Activated T-helper 9 cell treated with anti-CD3 and anti-CD28 coated beads, Interleukin-2, amount 50 U/mL, for 16 hours (primary cell): Measurements from ENCODE around the gene KLHL6.
"Not testable (repeated sequence)": the region's sequence is repeated elsewhere in the genome, so short reads cannot be mapped to it uniquely, and the experiment has no call there.

Source experiments
- DNase-seq: peaks from one replicate; pipeline ENCODE4 v3.0.0-alpha.2; 2020; ENCODE audit warnings: low read depth

The KLHL6 gene, protein sequence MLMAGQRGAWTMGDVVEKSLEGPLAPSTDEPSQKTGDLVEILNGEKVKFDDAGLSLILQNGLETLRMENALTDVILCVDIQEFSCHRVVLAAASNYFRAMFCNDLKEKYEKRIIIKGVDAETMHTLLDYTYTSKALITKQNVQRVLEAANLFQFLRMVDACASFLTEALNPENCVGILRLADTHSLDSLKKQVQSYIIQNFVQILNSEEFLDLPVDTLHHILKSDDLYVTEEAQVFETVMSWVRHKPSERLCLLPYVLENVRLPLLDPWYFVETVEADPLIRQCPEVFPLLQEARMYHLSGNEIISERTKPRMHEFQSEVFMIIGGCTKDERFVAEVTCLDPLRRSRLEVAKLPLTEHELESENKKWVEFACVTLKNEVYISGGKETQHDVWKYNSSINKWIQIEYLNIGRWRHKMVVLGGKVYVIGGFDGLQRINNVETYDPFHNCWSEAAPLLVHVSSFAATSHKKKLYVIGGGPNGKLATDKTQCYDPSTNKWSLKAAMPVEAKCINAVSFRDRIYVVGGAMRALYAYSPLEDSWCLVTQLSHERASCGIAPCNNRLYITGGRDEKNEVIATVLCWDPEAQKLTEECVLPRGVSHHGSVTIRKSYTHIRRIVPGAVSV

DNA sequence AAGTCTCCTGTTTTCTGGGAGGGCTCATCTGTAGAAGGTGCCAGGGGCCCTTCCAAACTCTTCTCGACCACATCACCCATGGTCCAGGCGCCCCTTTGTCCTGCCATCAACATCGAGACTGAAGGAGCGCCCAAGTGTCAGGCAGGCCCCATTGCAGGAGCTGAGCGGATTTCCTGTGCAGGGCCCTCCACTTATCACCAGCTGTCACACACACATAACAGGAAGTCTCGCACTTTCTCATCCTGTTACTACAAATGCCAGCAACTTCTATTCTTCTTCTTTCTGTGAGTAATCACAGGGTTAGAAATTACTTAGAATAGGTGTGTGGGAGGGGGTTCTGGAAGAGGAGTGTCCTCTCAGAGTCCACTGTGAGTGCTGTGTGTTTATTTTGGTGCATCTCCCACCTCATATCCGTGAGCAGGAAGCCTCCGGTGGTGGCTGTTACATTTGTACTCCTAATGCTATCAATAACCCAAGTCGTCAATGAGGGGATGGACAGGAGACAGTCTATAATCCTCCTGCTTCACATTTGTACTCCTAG, at the start of gene KLHL6:
Gene KLHL6, minus strand, starts transcription at position 166 of the 541 bp plus-strand sequence. Its CDS starts 53 bp downstream, at position 113.
- DNase-seq = peak; percentile 59

DNA sequence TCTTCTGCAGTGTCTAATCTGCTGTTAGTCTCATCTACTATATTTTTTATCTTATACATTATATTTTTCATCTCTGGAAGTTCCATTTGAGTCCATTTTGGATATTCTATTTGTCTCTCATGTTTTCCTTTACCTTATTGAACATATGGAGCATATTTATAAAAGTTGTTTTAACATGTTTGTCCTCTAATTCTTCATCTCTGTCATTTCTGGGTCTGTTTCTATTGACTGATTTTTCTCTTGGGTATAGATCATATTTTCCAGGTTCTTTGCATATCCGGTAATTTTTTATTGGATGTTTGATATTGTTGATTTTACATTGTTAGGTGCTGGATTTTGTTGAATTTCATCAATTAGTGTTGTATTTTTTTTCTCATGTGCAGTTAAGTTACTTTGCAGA, 42.5 kb upstream of the KLHL6 start:
- DNase-seq = no peak

DNA sequence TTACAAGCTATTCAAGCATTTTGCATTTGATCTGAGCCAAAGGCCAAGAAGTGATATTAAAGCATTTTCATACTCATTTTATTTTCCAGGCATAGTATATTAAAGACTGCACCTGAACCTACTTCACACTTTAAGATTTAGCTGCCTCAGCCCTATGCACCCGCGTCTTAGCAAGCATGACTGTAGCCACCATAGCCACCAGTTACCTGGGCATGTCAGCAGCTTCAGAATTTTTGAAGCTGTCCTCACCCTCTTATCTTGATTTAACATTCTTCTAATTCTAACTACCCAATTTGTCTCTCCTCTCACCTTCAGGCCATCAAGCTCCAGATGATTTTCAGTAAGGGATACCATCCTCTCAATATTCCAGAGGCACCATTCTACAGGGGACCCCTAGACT, 39.1 kb upstream of the KLHL6 start:
- no peak for DNase-seq

DNA sequence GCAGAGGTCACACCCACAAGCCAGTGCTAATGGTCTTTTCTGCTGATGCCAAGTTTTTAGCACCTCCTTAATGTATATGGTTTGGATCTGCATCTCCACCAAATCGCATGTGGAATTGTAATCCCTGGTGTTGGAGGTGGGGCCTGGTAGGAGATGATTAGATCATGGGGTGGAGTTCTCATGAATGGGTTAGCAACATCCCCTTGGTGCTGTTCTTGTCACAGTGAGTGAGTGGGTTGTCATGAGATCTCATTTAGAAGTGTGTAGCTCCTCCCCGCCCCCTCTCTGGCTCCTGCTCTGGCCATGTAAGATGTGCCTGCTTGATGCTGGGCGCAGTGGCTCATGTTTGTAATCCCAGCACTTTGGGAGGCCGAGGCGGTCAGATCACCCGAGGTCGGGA, 37.3 kb upstream of the KLHL6 start:
- no peak for DNase-seq

DNA sequence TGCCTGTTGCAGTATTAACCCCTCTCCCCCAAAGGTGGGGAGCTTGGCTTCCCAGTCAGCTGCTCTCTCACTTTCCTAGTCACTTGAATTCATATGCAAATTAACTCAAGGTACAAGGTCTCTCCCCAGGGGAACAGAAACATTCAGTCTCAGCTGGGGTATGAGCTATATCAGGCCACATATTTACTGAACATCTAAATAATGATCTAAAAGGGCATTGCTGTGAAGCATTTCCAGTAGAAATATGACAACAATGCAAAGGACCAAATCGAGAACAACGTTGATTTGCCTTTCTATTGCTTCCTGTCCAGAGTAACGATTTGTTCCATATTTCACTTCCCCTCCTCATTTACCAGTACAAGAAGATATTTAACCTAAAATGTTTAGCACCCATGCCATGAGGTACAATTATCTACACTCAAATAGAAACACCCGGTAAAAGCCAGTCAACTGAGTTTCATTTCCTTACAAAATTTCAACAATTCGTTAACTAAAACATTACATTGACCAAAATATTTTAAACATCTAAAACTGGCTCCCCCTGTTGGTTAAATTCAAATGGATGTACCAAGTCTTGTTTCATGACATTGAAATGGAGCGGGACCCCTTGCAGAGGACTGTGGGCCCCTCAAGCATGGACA, 36.5 kb upstream of the KLHL6 start:
- DNase-seq = no peak

DNA sequence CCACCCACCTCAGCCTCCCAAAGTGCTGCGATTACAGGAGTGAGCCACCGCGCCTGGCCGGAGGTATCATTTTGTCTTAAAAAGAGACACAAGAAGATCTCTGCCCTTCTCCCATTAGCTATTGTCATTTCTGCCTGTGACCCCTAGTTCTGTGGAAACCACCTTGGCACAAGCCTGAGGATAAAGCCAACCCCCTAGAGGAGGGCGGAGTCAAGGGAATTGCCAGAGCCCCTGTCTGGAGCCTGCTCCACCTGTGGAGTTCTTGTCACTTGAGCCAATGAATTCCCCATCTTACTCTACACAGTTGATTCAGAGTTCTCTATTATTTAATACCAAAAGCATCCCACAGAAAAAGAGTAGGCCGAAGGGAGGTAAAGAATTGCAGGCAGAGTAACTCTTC, 34.9 kb upstream of the KLHL6 start:
- no peak for DNase-seq

DNA sequence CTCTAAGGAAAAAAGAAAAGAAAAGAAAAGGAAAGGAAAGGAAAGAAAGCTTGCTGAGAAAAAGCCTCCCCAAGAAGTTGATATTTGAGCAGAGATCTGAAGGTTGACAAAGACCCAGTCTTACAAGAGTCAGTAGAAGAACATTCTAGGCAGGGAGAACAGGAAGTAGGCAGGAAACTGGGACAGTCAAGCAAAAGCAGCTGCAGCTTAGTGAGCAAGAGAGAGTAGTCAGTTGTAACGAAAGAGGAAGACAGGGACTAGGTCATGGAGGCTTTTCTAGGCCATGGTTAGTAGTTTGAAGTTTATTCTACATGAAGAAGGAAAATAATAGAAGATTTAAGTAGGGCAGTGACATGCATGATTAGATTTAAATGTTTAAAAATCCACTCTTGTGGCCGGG, 31.8 kb upstream of the KLHL6 start:
- DNase-seq = no peak

DNA sequence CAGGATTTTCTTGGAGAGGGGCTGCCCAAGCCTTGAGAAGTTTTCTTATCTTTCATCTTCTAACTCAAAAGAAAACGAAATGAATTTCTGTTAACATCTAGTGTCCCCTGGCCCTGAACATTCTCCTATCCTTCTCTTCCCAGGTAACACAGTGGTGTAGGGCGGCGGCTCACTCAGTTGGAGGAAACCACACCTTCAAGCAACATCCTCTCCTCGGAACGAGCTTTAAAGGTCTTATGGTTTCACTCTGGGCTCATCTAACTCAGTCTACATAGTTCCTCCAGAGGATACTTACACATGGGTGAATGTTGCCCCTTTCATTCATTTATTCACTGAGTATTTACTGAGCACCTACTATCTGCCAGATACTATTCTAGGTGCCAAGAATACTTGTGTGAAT, 31.0 kb upstream of the KLHL6 start:
- no peak for DNase-seq

DNA sequence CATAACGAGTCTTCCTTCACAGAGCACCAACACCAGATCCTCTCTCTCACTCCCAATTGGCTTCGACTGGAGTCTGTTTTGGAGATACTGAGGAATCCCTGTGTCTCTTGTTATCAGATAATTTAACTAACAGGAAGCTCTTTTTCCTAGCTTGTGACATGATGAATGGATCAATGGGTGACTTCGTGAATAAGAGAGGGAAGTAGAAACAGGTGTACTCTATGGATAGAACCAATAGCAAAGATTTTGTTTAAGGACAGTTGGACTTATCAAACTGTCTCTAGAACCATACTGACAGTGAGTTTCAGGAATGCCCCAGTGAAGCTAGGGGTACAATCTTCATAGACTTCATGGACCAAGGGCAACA, 29.4 kb upstream of the KLHL6 start:
- DNase-seq = no peak

DNA sequence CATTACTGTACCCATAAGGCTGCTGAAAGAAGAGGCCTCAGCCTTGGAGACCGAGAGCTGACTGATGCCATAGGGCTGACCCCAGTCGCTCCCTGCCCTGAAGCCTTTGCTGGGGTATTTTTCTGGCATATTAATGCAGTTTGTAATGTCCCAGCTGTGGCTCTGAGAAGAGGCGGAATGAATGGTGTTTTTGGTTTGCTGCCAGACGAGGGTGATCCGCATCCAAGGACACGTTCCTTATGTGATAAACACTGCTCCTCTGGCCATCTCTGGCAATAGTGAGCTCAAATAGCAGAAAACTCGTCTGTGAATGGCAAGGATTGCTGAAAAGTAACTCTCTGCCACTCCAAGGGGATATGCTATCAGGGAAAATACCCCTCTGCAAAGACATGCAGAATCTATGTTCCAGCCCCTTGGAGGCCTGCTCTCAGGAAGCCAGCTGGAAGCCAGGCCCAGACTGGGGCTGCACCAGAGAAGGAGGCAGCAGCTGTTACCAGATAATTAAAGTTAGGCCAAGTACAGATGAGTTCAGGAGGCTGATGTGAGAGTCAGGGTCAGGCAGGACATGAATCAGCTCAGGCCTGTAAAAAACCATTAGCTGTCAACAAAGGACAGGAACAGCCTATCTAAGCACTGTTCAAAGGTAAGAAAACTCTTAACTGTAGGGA, 28.9 kb upstream of the KLHL6 start:
- no peak for DNase-seq

DNA sequence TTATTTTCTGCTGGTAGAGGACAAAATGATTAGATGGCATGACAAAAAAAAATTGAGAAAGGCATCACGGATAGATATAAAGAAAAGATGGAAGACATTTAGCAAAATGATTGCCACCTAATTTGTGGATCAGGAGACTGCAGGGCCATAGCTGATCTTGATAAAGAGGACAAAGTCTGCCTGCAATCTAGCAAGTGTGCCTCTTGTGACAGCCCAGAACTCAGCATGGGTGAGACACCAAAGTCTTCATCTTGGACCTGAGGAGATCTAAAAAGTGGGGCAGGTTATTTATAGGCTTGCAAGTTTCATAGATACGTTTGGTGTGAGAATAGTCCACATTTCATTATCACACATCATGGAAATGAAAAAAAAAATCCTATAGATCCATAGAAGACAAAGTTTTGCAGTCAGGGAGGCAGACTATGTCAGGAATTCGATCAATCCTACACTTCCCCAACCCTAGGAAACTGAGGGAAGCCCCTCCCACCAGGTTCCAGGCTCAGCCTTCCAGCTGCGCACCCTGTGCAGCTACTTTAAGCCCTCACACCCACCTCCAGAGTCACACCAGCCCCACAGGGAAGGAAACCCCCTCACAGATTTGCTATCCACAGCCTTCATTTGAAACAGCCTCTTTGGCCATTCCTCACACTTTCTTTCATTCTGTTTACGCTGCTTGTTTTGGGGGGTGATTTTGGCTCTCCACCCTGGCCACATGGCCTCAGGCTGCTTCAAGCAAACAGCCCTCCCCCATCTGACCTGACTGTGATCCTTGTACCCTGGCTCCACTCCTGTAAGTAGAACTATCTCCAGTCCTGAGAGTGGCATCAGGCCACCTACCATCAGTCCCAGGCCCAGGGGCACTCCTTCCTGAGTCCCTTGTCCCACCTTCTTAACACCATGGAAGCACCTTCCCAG, 28.1 kb upstream of the KLHL6 start:
- no peak for DNase-seq

DNA sequence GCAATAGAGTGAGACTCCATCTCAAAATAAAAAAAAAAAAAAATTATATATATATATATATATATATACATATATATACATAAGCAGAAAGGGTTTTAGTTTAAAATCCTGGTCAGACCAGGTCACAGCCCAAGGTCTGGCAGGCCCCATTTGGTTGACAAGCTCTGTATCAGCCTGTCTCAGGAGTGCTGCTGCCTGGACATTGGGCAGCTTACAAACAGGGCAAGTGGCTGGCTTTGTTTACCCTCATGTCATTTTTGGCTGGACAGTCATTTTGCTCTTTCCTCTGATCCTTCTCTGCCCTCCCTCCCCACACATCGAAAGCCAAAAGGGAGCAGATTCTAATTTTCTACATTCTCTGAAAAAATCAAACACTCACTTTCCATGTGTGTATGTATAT, 26.7 kb upstream of the KLHL6 start:
- DNase-seq = no peak

DNA sequence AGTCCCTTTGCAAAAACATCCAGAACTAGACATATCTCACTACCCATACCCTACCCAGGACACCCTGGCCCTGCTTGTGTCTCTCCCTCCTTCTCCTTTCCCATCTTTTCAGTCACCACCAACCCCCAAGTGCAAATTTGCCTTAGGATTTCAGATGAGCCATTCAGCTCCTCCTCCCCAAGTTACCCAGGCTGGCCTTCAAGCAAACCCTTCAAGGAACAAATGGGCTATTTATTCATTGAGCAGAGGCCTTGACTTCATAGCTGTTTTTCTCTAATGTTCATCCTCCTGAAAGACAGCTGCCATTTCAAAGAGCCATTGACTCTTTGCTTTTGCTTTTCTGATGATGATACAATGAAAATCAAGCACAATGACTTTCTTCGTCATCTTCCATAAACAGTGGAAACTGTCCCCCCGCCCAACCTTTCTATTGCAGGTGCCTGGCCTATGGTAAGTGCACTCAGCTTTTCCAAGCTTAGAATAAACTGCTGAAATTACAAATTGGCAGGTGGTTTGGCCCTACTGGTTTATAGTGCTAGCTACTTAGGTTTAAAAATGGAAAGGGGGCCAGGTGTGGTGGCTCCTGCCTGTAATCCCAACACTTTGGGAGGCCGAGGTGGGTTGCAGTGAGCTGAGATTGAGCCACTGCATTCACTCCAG, 26.1 kb upstream of the KLHL6 start:
- DNase-seq = no peak

DNA sequence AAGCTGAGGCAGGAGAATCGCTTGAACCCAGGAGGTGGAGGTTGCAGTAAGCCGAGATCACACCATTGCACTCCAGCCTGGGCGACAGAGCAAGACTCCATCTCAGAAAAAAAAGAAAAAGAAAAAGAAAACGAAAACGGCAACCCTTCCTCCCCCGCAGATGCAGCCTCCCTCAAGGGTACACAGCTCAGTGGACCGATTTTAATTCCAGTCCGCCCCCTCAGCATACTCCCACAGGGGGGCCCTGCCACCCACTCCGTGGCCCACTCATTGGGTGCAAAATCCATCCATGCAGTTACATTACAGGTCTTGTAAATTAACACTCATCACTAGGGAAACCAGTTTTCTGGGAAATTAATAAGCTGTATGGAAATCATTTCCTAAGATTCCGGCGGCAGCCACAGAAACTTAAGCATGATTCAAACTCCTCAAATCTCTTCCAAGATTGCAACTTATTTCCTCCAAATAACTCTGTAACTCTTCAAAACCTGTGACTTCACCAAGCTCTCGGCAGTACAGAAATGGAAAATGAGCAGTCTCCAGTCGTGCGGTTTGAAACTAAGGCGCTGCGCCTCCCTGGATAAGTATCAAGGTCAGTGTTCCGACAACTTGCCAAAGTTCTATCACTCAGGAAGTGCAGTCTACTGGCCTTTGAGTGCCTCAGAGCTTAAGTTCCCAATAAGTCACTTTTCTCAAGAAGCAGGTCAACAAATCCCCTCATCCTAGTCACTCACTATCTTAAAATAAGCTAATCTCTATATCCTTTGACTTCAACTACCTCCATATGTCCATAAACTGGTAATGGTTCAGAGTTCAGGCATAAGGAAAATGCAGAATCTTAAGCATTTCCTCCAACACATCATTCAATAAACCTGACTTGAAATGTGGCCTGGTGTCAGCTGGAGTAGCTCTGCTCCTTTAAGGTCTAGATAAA, 24.7 kb upstream of the KLHL6 start:
- no peak for DNase-seq

DNA sequence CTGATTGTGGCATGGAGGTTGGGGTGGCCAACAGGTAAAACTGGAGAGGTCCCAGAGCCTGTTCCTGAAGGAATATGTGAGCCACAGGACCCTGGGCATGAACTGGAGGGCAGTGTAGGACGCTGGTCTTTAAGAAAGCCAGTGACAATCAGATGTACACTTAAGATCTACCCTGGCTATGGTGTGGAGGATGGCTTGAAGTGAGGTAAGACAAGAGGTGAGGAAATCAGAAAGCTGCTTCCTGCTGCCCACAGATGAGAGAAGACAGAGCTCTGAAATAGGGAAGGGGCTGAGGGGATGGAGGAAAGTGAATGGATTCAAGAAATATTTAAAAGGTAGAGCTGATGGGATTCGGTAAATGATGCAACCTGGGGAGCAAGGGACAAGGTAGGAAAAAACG, 22.7 kb upstream of the KLHL6 start:
- DNase-seq = no peak

DNA sequence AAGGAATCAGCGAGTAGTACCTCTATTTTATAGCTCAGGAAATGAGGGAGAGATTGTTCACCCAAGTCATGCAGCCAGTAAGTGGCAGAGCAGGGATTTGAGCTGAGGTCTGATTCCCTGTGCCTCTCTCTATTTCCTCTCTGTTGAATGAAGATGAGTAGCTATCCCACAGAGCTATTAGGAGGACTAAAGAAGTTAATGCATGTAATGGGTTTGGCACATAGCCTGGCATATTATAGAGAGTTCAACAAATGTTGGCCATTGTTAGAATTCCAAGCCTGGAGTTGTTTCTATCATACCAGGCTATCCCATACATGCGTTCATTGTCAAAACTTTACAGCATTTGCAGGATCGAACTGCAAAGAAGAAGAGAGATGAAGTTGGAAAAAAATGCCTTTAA, 21.8 kb upstream of the KLHL6 start:
- DNase-seq = no peak

DNA sequence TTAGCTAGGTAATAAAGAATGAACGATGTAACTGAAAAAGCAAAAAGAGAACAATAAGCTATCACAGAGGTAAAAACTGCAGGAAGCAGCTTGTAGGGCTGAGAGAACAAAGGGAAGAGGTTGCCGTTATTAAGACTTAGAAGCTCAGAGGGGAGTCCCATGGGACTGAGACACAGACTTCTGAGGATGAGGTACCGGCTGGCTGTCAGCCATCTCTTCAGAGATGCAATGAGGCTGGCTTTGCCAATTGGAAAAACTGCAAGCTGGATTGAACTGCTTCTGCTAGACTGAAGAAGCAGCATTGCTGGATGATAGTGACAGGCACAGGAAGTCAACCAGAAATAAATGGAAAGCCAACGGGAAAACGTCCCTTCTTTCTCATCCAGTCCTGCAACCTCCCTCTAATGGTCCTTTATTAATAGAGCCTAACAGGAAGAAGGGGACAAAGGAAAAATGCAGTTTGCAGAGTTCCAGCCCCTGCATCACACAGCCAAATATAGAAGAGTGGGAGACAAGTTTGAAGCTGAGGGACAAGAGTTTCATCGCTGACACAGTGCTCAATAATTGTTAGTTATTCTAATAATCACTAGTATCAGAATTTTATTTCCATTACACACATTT, 21.1 kb upstream of the KLHL6 start:
- DNase-seq = no peak

DNA sequence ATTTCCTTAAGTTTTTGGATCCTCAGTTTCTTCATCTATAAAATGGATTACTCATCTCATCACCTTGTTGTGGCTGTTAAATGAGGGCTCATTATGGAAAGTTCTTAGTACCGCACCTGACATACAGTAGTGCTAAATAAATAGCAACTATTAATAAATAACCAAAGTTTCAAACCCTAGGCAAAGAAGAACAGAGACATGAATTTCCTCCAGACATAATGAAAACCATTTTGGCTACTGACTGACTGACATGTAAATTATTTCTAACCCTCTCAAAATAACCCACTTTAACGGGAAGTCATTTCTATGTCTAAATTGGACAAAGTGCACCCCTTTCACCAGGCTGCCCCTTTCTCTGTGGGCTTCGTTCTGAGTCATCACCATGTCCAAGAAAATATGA, 17.4 kb upstream of the KLHL6 start:
- DNase-seq = no peak

DNA sequence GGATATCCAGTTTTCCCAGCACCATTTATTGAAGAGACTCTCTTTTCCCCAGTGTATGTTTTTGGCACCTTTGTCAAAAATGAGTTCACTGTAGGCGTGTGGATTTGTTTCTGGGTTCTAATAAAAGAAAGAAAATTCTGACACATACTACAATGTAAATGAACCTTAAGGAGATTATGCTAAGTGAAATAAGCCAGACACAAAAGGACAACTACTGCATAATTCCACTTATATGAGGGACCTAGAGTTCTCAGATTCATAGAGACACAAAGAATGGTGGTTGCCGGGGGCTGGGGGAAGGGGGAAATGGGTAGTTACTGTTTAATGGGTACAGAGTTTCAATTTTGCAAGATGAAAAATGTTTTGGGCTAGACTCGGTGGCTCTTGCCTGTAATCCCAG, 14.7 kb upstream of the KLHL6 start:
- DNase-seq = not testable (repeated sequence)
